NCI-H345 treated with DMSO at 0.1 percent for 48 hours (cell line): Measurements from ENCODE around the gene IGF2.
"Not testable (repeated sequence)": the region's sequence is repeated elsewhere in the genome, so short reads cannot be mapped to it uniquely, and the experiment has no call there.

Experiments
- DNase-seq: peaks from one replicate; lab custom pipeline; 2025; ENCODE audit not compliant: unreplicated experiment; lab: John Stamatoyannopoulos, UW

IGF2 gene

GRCh38 chr11:2124736-2125484 is 14.3 kb downstream of the IGF2 start:
- not testable (repeated sequence) for DNase-seq

- DNase-seq, result no peak
Observed at GRCh38 chr11:2123628-2123960, 15.6 kb downstream of the IGF2 start.

GRCh38 chr11:2122907-2123627 is 16.1 kb downstream of the IGF2 start:
- no peak for DNase-seq

- no peak for DNase-seq
Observed at GRCh38 chr11:2122222-2122906, 16.8 kb downstream of the IGF2 start.

GRCh38 chr11:2121227-2122130 is 17.7 kb downstream of the IGF2 start:
- DNase-seq, result no peak

GRCh38 chr11:2120359-2121100 is 18.7 kb downstream of the IGF2 start:
- DNase-seq, result no peak

- DNase-seq, result no peak
Observed at GRCh38 chr11:2118677-2119076, 20.5 kb downstream of the IGF2 start.

- DNase-seq, result no peak
Observed at GRCh38 chr11:2116680-2117079, 22.5 kb downstream of the IGF2 start.

- no peak for DNase-seq
Observed at GRCh38 chr11:2115308-2115707, 23.9 kb downstream of the IGF2 start.

GRCh38 chr11:2114430-2115241 is 24.6 kb downstream of the IGF2 start:
- DNase-seq, result no peak

- DNase-seq, result no peak
Observed at GRCh38 chr11:2113776-2114175, 25.4 kb downstream of the IGF2 start.

GRCh38 chr11:2110521-2110920 is 28.7 kb downstream of the IGF2 start:
- no peak for DNase-seq

GRCh38 chr11:2109541-2110019 is 29.6 kb downstream of the IGF2 start:
- DNase-seq, result no peak

GRCh38 chr11:2108675-2109491 is 30.3 kb downstream of the IGF2 start:
- no peak for DNase-seq

- DNase-seq, result no peak
Observed at GRCh38 chr11:2107941-2108630, 31.1 kb downstream of the IGF2 start.

- DNase-seq, result no peak
Observed at GRCh38 chr11:2107521-2107920, 31.7 kb downstream of the IGF2 start.

GRCh38 chr11:2106583-2107209 is 32.5 kb downstream of the IGF2 start:
- DNase-seq, result no peak

- DNase-seq, result no peak
Observed at GRCh38 chr11:2105511-2105910, 33.7 kb downstream of the IGF2 start.
